Esophagus squamous epithelium (tissue), 5 donors: ENCODE data around the gene INSC. TPM values are rescaled to one million over a fixed set of nuclear protein-coding genes. Genes with fewer than 3 reads are reported as not detected.

Experiments used
- DNase-seq: peaks from one replicate; lab custom pipeline; 2025; lab: John Stamatoyannopoulos, UW
- H3K27ac ChIP-seq, 4 donors: fragments of 200-600 bp; sonication (generic); one replicate each; pipeline ENCODE4 v1.5.1; 2016 to 2019; ENCODE audit warnings: mild to moderate bottlenecking in 1 of 4
- H3K27me3 ChIP-seq, 4 donors: fragments of 200-600 bp; sonication (generic); 1 replicate in 3 of 4; 2 replicates in 1 of 4; pipeline versions ENCODE4 v1.5.1 to v1.6.0; 2017 to 2021; ENCODE audit warnings: antibody characterized with exemption in 1 of 4
- H3K36me3 ChIP-seq, 3 donors: fragments of 200-600 bp; sonication (generic); one replicate each; pipeline ENCODE4 v1.5.1; 2016 to 2019
- H3K4me1 ChIP-seq, 3 donors: fragments of 200-600 bp; sonication (generic); one replicate each; pipeline ENCODE4 v1.5.1; 2017 to 2019
- H3K4me3 ChIP-seq, 4 donors: fragments of 200-600 bp; sonication (generic); 1 replicate in 3 of 4; 2 replicates in 1 of 4; pipeline ENCODE4 v1.5.1; 2016 to 2019; ENCODE audit warnings: mild to moderate bottlenecking in 2 of 4, moderate library complexity in 1 of 4
- H3K9me3 ChIP-seq, 3 donors: fragments of 200-600 bp; sonication (generic); one replicate each; pipeline ENCODE4 v1.5.1; 2016 to 2019
- CTCF ChIP-seq, 6 experiments: fragments of 450-650 bp in 4 of 6; fragments of 200-600 bp in 2 of 6; sonication (generic) in 2 of 6; IDR thresholded peaks; one replicate each; pipeline ENCODE4 v1.5.1; 2016 to 2019; ENCODE audit warnings: antibody characterized with exemption in 6 of 6, mild to moderate bottlenecking in 4 of 6, moderate library complexity in 4 of 6
- POLR2A ChIP-seq, 4 donors: fragments of 450-650 bp; IDR thresholded peaks; one replicate each; pipeline ENCODE4 v1.6.1; 2017; ENCODE audit warnings: antibody characterized with exemption in 4 of 4, mild to moderate bottlenecking in 4 of 4, moderate library complexity in 3 of 4
- WGBS, 2 donors: methylation state at CpG; one replicate each; pipeline ENCODE4 v1.1.5; 2018; 5-methylcytosine and 5-hydroxymethylcytosine counted together
- intact Hi-C: fragments of 100-400 bp; cut with DNase I; formaldehyde crosslinking; loops from one replicate; pipeline ENCODE4 v1.15.0; 2022
- total RNA-seq, 4 donors: library from RNA; depleted of rRNA; stranded (reverse); fragments of >200 nt; gene quantifications; one replicate each; pipeline ENCODE4 v1.1.0, GENCODE V29; 2016
- donor health status: DM: yes; HTN: yes; CAD: no.

Gene INSC
- total RNA-seq, 4 donors from 2014 or later: 0.30 to 0.38 TPM; not detected in 2

GRCh38 chr11:15123849-15124248 lies 9.1 kb downstream of the INSC start:
- no peak overlapping the region for H3K27ac ChIP-seq
- TF ChIP-seq CTCF (IDR thresholded peaks at IDR 0.05) (no peak), POLR2A (IDR thresholded peaks at IDR 0.05) (no peak)
- H3K4me3 ChIP-seq: no peak overlapping the region
- peaks cover 0 to 31% (median 0%) of the 10 kb centered on the region in 4 donors for H3K27me3 ChIP-seq
- DNase-seq: no peak
- no peaks in the 10 kb centered on the region for H3K36me3 ChIP-seq
- 69 to 78% methylated on average over 1 of the region's 1 CpG for WGBS, 2 donors
- intact Hi-C loops: no loop called here
- H3K4me1 ChIP-seq: no peaks in the 10 kb centered on the region
- no peaks in the 10 kb centered on the region for H3K9me3 ChIP-seq

GRCh38 chr11:15124528-15124927 lies 9.8 kb downstream of the INSC start:
- no peak for TF ChIP-seq CTCF (IDR thresholded peaks at IDR 0.05)
- no peak for TF ChIP-seq POLR2A (IDR thresholded peaks at IDR 0.05)
- H3K9me3 ChIP-seq: no peaks in the 10 kb centered on the region
- intact Hi-C loops: no loop called here
- WGBS, 2 donors: 61 to 69% methylated on average over 2 of the region's 2 CpGs
- H3K36me3 ChIP-seq: no peaks in the 10 kb centered on the region
- H3K27me3 ChIP-seq: peaks cover 0 to 31% (median 0%) of the 10 kb centered on the region in 4 donors
- H3K4me3 ChIP-seq: no peak overlapping the region
- no peak overlapping the region for H3K27ac ChIP-seq
- H3K4me1 ChIP-seq: no peaks in the 10 kb centered on the region
- no peak for DNase-seq

GRCh38 chr11:15127341-15127740 lies 12.6 kb downstream of the INSC start:
- TF ChIP-seq CTCF (IDR thresholded peaks at IDR 0.05) (no peak), POLR2A (IDR thresholded peaks at IDR 0.05) (no peak)
- no peak overlapping the region for H3K27ac ChIP-seq
- intact Hi-C loops: no loop called here
- peaks cover 0 to 26% (median 0%) of the 10 kb centered on the region in 4 donors for H3K27me3 ChIP-seq
- H3K4me1 ChIP-seq: no peaks in the 10 kb centered on the region
- whole genome bisulfite sequencing, 2 donors: 72 to 76% methylated on average over 6 of the region's 6 CpGs
- H3K9me3 ChIP-seq: no peaks in the 10 kb centered on the region
- no peak for DNase-seq
- H3K36me3 ChIP-seq: no peaks in the 10 kb centered on the region
- no peak overlapping the region for H3K4me3 ChIP-seq

- no peaks in the 10 kb centered on the region for H3K9me3 ChIP-seq
- intact Hi-C loops: no loop called here
- peaks cover 0 to 17% (median 0%) of the 10 kb centered on the region in 4 donors for H3K27me3 ChIP-seq
- TF ChIP-seq POLR2A (IDR thresholded peaks at IDR 0.05) (no peak), CTCF (IDR thresholded peaks at IDR 0.05) (no peak)
- no peak for DNase-seq
- WGBS, 2 donors: 75% methylated on average over 1 of the region's 2 CpGs; no CpG with 5 or more reads in 1 of the 2 donors
- no peak overlapping the region for H3K4me3 ChIP-seq
- H3K27ac ChIP-seq: no peak overlapping the region
- H3K36me3 ChIP-seq: no peaks in the 10 kb centered on the region
- H3K4me1 ChIP-seq: no peaks in the 10 kb centered on the region
These were observed 13.9 kb downstream of the INSC start for GRCh38 chr11:15128621-15129020.

GRCh38 chr11:15136166-15136565 lies 21.4 kb downstream of the INSC start:
- no peak overlapping the region for H3K4me3 ChIP-seq
- WGBS, 2 donors: 76 to 91% methylated on average over 1 of the region's 1 CpG
- H3K4me1 ChIP-seq: no peaks in the 10 kb centered on the region
- TF ChIP-seq CTCF (IDR thresholded peaks at IDR 0.05): no peak
- TF ChIP-seq POLR2A (IDR thresholded peaks at IDR 0.05): no peak
- no peak for DNase-seq
- intact Hi-C loops: no loop called here
- H3K27ac ChIP-seq: no peak overlapping the region
- no peaks in the 10 kb centered on the region for H3K9me3 ChIP-seq
- H3K36me3 ChIP-seq: no peaks in the 10 kb centered on the region
- no peaks in the 10 kb centered on the region for H3K27me3 ChIP-seq
